Progenitor cell of endocrine pancreas (in vitro differentiated cells): ENCODE results near the gene ACOT7. TPM values are rescaled to one million over a fixed set of nuclear protein-coding genes. Genes with fewer than 3 reads are reported as not detected.

Source experiments
- DNase-seq: peaks from one replicate; pipeline ENCODE4 v3.0.0; 2021; ENCODE audit warnings: low spot score; ENCODE audit not compliant: unreplicated experiment
- H3K27ac Mint-ChIP-seq: 2 replicates; pipeline ENCODE4 v1.8.0; 2021; ENCODE audit warnings: mild to moderate bottlenecking, moderate library complexity, mixed read lengths
- H3K27me3 Mint-ChIP-seq: 2 replicates; pipeline ENCODE4 v1.8.0; 2021; ENCODE audit warnings: mixed read lengths
- H3K36me3 Mint-ChIP-seq: 2 replicates; pipeline ENCODE4 v1.8.0; 2022; ENCODE audit warnings: mixed read lengths; ENCODE audit not compliant: insufficient read depth
- H3K4me1 Mint-ChIP-seq: 2 replicates; pipeline ENCODE4 v1.8.0; 2021; ENCODE audit warnings: low read depth, mixed read lengths
- H3K4me3 Mint-ChIP-seq: 2 replicates; pipeline ENCODE4 v1.8.0; 2021; ENCODE audit warnings: low read depth, mild to moderate bottlenecking, moderate library complexity, mixed read lengths
- H3K9me3 Mint-ChIP-seq: 2 replicates; pipeline ENCODE4 v1.8.0; 2021; ENCODE audit warnings: low read depth, mixed read lengths
- CTCF ChIP-seq: fragments of 200-600 bp; sonication (generic); IDR thresholded peaks from one replicate; pipeline ENCODE4 v1.5.0; 2021; ENCODE audit warnings: antibody characterized with exemption, mild to moderate bottlenecking; ENCODE audit not compliant: unreplicated experiment
- long read RNA-seq: library from polyadenylated mRNA; unstranded; transcript quantifications from one replicate; pipeline ENCODE4 v2.0.0, GENCODE V29; 2020
- total RNA-seq: library from RNA; stranded (reverse); gene quantifications from 2 replicates; pipeline ENCODE4 v1.2.1, GENCODE V29; 2021

Gene ACOT7, protein sequence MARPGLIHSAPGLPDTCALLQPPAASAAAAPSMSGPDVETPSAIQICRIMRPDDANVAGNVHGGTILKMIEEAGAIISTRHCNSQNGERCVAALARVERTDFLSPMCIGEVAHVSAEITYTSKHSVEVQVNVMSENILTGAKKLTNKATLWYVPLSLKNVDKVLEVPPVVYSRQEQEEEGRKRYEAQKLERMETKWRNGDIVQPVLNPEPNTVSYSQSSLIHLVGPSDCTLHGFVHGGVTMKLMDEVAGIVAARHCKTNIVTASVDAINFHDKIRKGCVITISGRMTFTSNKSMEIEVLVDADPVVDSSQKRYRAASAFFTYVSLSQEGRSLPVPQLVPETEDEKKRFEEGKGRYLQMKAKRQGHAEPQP
- 30.2 and 30.3 TPM in 2 replicates for total RNA-seq
- long read RNA-seq, transcript ACOT7-203 (9 exons, 1,432 nt): minor isoform, 7 of 33 reads
- long read RNA-seq, transcript ACOT7-210 (9 exons, 1,403 nt): major isoform, 22 of 33 reads
- long read RNA-seq, partial matches to known transcripts: 2 of 33 reads
- long read RNA-seq, other reads (novel, unspliced or antisense): 2 of 33 reads

DNA sequence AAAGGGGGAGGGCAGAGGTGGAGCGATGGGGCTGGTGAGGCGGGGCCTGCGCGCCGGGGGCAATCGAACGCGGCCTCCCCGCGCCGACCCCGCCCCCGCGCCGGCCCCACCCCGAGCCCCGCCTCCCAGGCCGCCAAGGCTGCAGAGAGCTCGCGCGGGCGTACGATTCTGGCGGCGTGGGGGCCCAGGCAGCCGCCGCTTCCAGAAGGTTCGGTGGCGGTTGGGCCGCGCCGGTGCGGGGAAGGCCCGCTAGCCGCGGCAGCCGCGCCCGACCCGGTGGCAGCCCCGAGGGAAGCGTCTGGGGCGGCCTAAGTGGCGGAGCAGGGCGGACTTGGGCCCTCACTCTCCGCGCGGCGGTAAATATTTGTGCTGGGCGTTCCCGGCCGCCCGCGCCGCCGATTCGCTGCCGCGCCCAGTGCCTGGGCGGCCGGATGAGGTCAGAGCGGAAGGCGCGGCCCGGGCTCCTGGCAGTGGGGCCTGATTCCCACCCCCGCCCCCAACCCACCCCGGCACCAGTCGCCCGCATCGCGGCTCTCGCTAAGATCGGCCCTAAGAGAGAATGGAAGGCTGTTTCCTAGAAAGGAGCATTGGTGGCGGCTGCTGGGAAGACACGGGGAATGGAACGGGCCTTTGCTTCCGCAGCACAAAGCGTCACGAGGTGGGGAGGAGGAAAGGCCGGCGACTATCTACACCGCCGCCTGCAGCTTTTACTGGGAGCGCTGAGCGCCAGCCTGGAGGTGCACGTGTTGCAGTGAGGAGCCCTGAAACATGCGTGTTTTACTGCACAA is at the start of gene ACOT7:
Gene ACOT7, minus strand, starts transcription at position 368 of the 788 bp plus-strand sequence. CDS start 368 bp downstream, outside the sequence.
- H3K27me3 Mint-ChIP-seq: peaks cover 24% of the 10 kb centered on the region
- peak within 1 kb of the TSS; percentile 99 for H3K27ac Mint-ChIP-seq
- peak; percentile 67 for DNase-seq
- peak within 1 kb of the TSS; percentile 82 for H3K4me3 Mint-ChIP-seq
- peaks cover 9% of the 10 kb centered on the region for H3K4me1 Mint-ChIP-seq
- no peaks in the 10 kb centered on the region for H3K9me3 Mint-ChIP-seq
- TF ChIP-seq CTCF: no peak
- H3K36me3 Mint-ChIP-seq: no peaks in the 10 kb centered on the region

GRCh38 chr1:6441586-6441985 is 48.0 kb upstream of the ACOT7 start:
- Mint-ChIP-seq H3K4me1 (peaks cover 12% of the 10 kb centered on the region), H3K9me3 (no peaks in the 10 kb centered on the region), H3K27ac (no peak overlapping the region), H3K4me3 (no peak overlapping the region), H3K36me3 (no peaks in the 10 kb centered on the region), H3K27me3 (peaks cover 28% of the 10 kb centered on the region)
- no peak for TF ChIP-seq CTCF
- DNase-seq: no peak

DNA sequence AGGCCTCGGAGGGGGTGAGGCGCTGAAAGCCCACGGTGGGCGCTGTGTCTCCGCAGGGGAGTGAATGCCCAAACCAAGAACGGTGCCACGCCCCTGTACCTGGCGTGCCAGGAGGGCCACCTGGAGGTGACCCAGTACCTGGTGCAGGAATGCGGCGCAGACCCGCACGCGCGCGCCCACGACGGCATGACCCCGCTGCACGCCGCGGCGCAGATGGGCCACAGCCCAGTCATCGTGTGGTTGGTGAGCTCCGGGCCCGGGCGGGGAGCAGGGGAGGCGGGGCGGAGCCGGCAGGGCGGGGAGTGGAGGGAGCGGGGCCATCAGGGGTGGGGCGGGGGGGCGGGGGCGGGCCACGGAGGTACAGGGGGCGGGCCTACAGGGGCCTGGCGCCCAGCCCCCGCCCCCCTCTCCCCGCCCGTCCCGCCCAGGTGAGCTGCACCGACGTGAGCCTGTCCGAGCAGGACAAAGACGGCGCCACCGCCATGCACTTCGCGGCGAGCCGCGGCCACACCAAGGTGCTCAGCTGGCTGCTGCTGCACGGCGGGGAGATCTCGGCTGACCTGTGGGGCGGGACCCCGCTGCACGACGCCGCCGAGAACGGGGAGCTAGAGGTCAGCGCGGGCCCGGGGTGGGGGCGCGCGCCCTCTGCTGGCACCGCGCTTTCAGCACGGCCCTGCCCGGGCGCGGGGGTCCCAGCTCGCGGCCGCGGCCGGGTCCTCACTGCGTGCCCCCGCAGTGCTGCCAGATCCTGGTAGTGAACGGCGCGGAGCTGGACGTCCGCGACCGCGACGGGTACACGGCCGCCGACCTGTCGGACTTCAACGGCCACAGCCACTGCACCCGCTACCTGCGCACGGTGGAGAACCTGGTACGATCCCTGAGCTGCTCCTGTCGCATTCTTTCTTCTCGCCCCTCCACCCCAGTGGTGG is 46.9 kb upstream of the ACOT7 start:
- Mint-ChIP-seq H3K36me3 (no peaks in the 10 kb centered on the region), H3K4me3 (no peak overlapping the region), H3K27ac (no peak overlapping the region)

GRCh38 chr1:6438047-6438525 is 44.5 kb upstream of the ACOT7 start:
- DNase-seq: peak; percentile 77
- TF ChIP-seq CTCF: peak; percentile 94
- Mint-ChIP-seq H3K27ac (no peak overlapping the region), H3K27me3 (peaks cover 40% of the 10 kb centered on the region), H3K4me1 (peaks cover 5% of the 10 kb centered on the region), H3K4me3 (no peak overlapping the region), H3K9me3 (no peaks in the 10 kb centered on the region), H3K36me3 (no peaks in the 10 kb centered on the region)

More for the DNA sequence above, 46.9 kb upstream of the ACOT7 start:
- DNase-seq: peak; percentile 55
- Mint-ChIP-seq H3K4me1 (peaks cover 9% of the 10 kb centered on the region), H3K27me3 (peaks cover 31% of the 10 kb centered on the region), H3K9me3 (no peaks in the 10 kb centered on the region)
- peak; percentile 65 for TF ChIP-seq CTCF
